Neutrophil (primary cell): Measurements from ENCODE around the gene NXPH3.

ENCODE experiments used
- H3K27ac ChIP-seq: fragments of 200-600 bp; sonication (generic); 2 replicates; pipeline ENCODE4 v1.5.1; 2016; ENCODE audit warnings: mild to moderate bottlenecking, moderate library complexity
- H3K27me3 ChIP-seq: fragments of 200-600 bp; sonication (generic); 2 replicates; pipeline ENCODE4 v1.6.0; 2016; ENCODE audit warnings: mild to moderate bottlenecking
- H3K36me3 ChIP-seq: fragments of 200-600 bp; sonication (generic); 2 replicates; pipeline ENCODE4 v1.5.1; 2017
- H3K4me1 ChIP-seq, 2 experiments: fragments of 200-600 bp in 1 of 2; sonication (generic) in 1 of 2; 1 replicate in 1 of 2; 2 replicates in 1 of 2; pipeline versions ENCODE4 v1.5.1 to v1.6.1; 2013 to 2016; ENCODE audit warnings: low read depth in 1 of 2, low read length in 1 of 2, mild to moderate bottlenecking in 1 of 2, moderate library complexity in 1 of 2; ENCODE audit not compliant: control insufficient read depth in 1 of 2, insufficient read depth in 1 of 2
- H3K4me3 ChIP-seq, 2 experiments: fragments of 200-600 bp in 1 of 2; sonication (generic) in 1 of 2; 1 replicate in 1 of 2; 2 replicates in 1 of 2; pipeline ENCODE4 v1.5.1; 2013 to 2016; ENCODE audit warnings: low read depth in 1 of 2, low read length in 1 of 2, mild to moderate bottlenecking in 1 of 2, moderate library complexity in 1 of 2
- H3K9me3 ChIP-seq: fragments of 200-600 bp; sonication (generic); 2 replicates; pipeline ENCODE4 v1.5.1; 2016
- CTCF ChIP-seq: fragments of 200-600 bp; sonication (generic); IDR thresholded peaks from 2 replicates; pipeline ENCODE4 v1.5.1; 2016; ENCODE audit warnings: antibody characterized with exemption

NXPH3 gene

GRCh38 chr17:49616601-49617131 lies 41.0 kb downstream of the NXPH3 start:
- Histone ChIP-seq H3K9me3 (no peaks in the 10 kb centered on the region), H3K4me1 (peaks cover 10 to 18% of the 10 kb centered on the region in 2 experiments), H3K36me3 (peaks cover 78% of the 10 kb centered on the region), H3K27ac (peak overlapping the region; percentile 54), H3K27me3 (no peaks in the 10 kb centered on the region), H3K4me3 (no peak overlapping the region)
- TF ChIP-seq CTCF: no peak

GRCh38 chr17:49618028-49618611 lies 42.4 kb downstream of the NXPH3 start:
- peaks cover 79% of the 10 kb centered on the region for H3K36me3 ChIP-seq
- H3K27ac ChIP-seq: peak overlapping the region; percentile 14
- TF ChIP-seq CTCF: no peak
- H3K27me3 ChIP-seq: no peaks in the 10 kb centered on the region
- H3K9me3 ChIP-seq: no peaks in the 10 kb centered on the region
- H3K4me3 ChIP-seq: no peak overlapping the region
- peaks cover 10 to 25% of the 10 kb centered on the region in 2 experiments for H3K4me1 ChIP-seq

- Histone ChIP-seq H3K9me3 (no peaks in the 10 kb centered on the region), H3K27ac (peak overlapping the region; percentile 55), H3K27me3 (no peaks in the 10 kb centered on the region), H3K36me3 (peaks cover 56% of the 10 kb centered on the region), H3K4me3 (no peak overlapping the region), H3K4me1 (peaks cover 9 to 25% of the 10 kb centered on the region in 2 experiments)
- no peak for TF ChIP-seq CTCF
Observed at GRCh38 chr17:49621420-49621819, 45.7 kb downstream of the NXPH3 start.

- Histone ChIP-seq H3K27me3 (no peaks in the 10 kb centered on the region), H3K9me3 (no peaks in the 10 kb centered on the region), H3K36me3 (peaks cover 53% of the 10 kb centered on the region), H3K4me3 (no peak overlapping the region), H3K4me1 (peaks cover 3 to 19% of the 10 kb centered on the region in 2 experiments), H3K27ac (peak overlapping the region; percentile 55)
- TF ChIP-seq CTCF: no peak
Observed at GRCh38 chr17:49621946-49622529, 46.4 kb downstream of the NXPH3 start.

- no peak overlapping the region for H3K27ac ChIP-seq
- no peaks in the 10 kb centered on the region for H3K9me3 ChIP-seq
- no peaks in the 10 kb centered on the region for H3K27me3 ChIP-seq
- no peak overlapping the region for H3K4me3 ChIP-seq
- TF ChIP-seq CTCF: no peak
- peaks cover 29% of the 10 kb centered on the region for H3K36me3 ChIP-seq
- peaks cover 0 to 7% of the 10 kb centered on the region in 2 experiments for H3K4me1 ChIP-seq
Observed at GRCh38 chr17:49624896-49625295, 49.2 kb downstream of the NXPH3 start.
